Measurements from ENCODE around the gene MAPK8IP3. TPM values are rescaled to one million over a fixed set of nuclear protein-coding genes. Genes with fewer than 3 reads are reported as not detected.
A peak's percentile ranks its signal among the peaks of the same experiment; 100 is the strongest.

MAPK8IP3 gene
- polyA plus RNA-seq, 1 experiment, result 22.5 TPM

- POLR2A ChIA-PET, result no interaction called here
- TF ChIP-seq CTCF (IDR thresholded peaks at IDR 0.05; ENCODE audit: insufficient read depth, low read depth, low read length), result 0 out of 2 replicates have a peak, but pooled peaks have one; percentile 9
- no peak for DNase-seq (ENCODE audit: low read depth)
Measured at GRCh38 chr16:1781758-1782407, 75.9 kb downstream of the MAPK8IP3 start.

DNA sequence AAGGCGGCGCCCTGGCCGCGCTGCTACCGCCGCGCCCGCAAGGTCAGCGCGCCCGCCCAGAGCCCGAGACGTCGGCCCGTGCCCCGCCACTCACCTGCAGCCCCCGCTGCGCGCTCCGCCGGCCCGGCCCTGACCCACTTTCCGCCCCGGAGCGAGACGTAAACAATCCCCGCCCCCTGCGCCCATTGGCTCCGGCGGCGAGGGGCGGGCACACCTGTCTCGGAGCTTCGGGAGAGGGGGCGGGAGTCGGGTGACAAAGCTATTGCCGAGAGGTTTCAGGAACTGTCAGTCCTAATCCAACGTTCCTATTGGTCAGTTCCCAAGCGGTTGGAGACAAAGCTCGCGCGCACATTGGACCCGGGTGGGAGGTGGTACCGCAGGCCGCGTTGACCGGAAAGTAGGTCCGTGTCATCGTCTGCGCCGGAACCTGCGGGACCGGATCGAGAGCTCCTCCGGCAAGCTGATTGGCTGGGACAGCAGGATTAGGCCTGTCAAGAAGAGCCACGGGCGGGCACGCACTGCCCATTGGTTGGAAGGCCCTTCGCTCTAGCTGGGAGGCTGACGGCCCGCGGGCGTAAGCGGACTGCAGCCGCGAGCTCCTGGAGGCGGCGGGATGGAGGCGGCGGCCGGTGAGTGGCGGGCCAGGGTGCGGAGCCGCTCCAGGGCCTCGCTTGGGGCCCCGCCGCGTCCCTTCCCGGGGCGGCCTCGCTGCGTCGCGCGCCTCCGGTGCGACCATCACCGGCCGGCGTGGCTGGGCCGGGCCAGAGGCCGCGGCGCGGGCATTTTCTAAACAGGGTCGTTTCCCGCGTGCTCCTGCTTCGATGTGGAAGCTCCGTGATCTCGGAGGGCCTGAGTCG lies 76.6 kb downstream of the MAPK8IP3 start, which contains the start of the genes NUBP2 and SPSB3:
NUBP2 (plus strand) TSS at position 553 of the 857 bp plus-strand sequence; CDS start at position 614, 61 bp downstream.
SPSB3 (minus strand) TSS at position 164 of the 857 bp plus-strand sequence. CDS start 1,088 bp downstream, outside the sequence.
- POLR2A ChIA-PET, result interaction anchor here (0.5 to 1.1 kb wide), 2 partner anchors 12 to 210 kb away, joined by 3 read pairs; no protein-coding TSS in a partner anchor
- Histone ChIP-seq H3K36me3 (ENCODE audit: control insufficient read depth, insufficient read depth, low read length) (peaks cover 16% of the 10 kb centered on the region), H3K4me3 (ENCODE audit: low read depth, low read length) (peak within 1 kb of the TSS; percentile 77), H3K27me3 (ENCODE audit: control insufficient read depth, insufficient read depth, low read length) (no peaks in the 10 kb centered on the region)
- TF ChIP-seq CTCF (IDR thresholded peaks at IDR 0.05; ENCODE audit: insufficient read depth, low read depth, low read length), result no peak
- DNase-seq (ENCODE audit: low read depth), result peak; percentile 100
- CTCF ChIA-PET, result interaction anchor here (0.8 to 2.1 kb wide), 8 partner anchors 9 to 77 kb away, joined by 3 to 11 read pairs (median 4); partner anchors contain the start of genes EME2, MAPK8IP3, MRPS34 and NME3

More at GRCh38 chr16:1781758-1782407, 75.9 kb downstream of the MAPK8IP3 start:
- H3K36me3 ChIP-seq (ENCODE audit: control insufficient read depth, insufficient read depth, low read length), result peaks cover 21% of the 10 kb centered on the region
- peak overlapping the region; percentile 77 for H3K4me3 ChIP-seq (ENCODE audit: low read depth, low read length)
- CTCF ChIA-PET, result interaction anchor here (0.8 to 2.1 kb wide), 4 partner anchors 8 to 29 kb away, joined by 3 to 11 read pairs (median 4); no protein-coding TSS in a partner anchor
- no peaks in the 10 kb centered on the region for H3K27me3 ChIP-seq (ENCODE audit: control insufficient read depth, insufficient read depth, low read length)

DNA sequence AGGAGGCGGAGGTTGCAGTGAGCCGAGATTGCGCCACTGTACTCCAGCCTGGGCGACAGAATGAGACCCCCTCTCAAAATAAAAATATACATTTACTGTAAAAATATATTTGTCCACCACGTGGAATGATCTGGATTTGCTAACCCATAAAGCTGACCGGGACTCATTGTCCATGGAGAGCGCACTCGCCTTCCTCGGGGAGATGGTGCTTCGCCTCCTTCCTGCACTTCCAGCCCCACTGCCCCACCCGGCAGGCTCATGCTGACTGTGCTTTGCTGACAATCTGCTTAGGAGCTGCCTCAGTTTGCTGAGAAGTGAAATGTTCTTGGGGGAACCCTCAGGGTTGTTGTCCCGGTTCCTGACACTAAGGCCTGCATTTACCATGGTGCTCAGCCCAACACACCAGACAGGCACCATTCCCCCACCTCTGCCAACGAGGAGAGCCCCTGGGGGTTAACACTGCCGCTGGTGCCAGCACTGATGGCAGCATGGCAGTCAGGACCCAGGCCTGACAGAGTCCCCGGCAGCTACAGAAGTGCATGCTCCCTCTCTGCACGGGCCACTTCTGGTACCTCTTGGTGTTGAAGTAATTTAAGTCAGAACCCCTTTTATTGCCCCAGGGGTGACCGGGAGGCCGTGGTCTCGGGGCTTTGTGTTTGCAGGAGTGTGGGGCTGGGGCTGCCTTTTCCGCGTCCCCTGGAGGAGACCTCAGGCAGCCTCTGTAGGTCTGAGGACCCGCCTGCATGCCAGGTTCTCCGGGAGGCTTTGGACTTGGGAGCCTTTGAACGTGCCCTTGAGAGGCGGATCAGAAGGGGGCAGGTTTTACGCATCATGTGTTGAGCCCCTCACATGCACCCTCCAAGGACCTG lies 79.2 kb downstream of the MAPK8IP3 start:
- CTCF ChIA-PET, result no interaction called here
- no peak for TF ChIP-seq CTCF (IDR thresholded peaks at IDR 0.05; ENCODE audit: insufficient read depth, low read depth, low read length)
- POLR2A ChIA-PET, result no interaction called here
- peaks cover 18% of the 10 kb centered on the region for H3K36me3 ChIP-seq (ENCODE audit: control insufficient read depth, insufficient read depth, low read length)
- no peak overlapping the region for H3K4me3 ChIP-seq (ENCODE audit: low read depth, low read length)
- no peaks in the 10 kb centered on the region for H3K27me3 ChIP-seq (ENCODE audit: control insufficient read depth, insufficient read depth, low read length)
- no peak for DNase-seq (ENCODE audit: low read depth)

DNA sequence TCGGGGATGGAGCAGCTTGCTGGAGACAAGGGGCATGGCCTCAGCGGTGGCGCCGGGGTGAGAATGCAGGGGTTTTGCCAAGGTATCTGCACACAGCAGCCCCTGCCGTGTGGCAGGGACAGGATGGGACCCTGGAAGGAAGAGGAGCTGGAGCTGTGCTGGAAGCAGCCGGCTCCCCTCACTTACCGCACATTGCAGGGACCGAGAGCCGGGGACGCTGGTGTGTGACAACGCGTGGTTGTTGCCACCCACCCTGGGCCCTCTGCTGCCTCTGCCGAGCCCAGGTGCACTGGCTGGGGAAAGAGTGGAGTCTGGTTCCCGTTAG lies 79.8 kb downstream of the MAPK8IP3 start:
- ChIA-PET POLR2A (no interaction called here), CTCF (no interaction called here)
- H3K4me3 ChIP-seq (ENCODE audit: low read depth, low read length), result no peak overlapping the region
- peaks cover 17% of the 10 kb centered on the region for H3K36me3 ChIP-seq (ENCODE audit: control insufficient read depth, insufficient read depth, low read length)
- DNase-seq (ENCODE audit: low read depth), result no peak
- H3K27me3 ChIP-seq (ENCODE audit: control insufficient read depth, insufficient read depth, low read length), result no peaks in the 10 kb centered on the region
- TF ChIP-seq CTCF (IDR thresholded peaks at IDR 0.05; ENCODE audit: insufficient read depth, low read depth, low read length), result no peak
